Measurements from ENCODE around the gene SLC35G6.

The SLC35G6 gene

DNA sequence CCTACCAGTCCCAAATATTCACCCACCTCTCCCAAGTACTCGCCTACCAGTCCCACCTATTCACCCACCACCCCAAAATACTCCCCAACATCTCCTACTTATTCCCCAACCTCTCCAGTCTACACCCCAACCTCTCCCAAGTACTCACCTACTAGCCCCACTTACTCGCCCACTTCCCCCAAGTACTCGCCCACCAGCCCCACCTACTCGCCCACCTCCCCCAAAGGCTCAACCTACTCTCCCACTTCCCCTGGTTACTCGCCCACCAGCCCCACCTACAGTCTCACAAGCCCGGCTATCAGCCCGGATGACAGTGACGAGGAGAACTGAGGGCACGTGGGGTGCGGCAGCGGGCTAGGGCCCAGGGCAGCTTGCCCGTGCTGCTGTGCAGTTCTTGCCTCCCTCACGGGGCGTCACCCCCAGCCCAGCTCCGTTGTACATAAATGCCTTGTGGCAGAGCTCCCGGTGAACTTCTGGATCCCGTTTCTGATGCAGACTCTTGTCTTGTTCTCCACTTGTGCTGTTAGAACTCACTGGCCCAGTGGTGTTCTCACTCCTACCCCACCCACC lies 32.7 kb downstream of the SLC35G6 start:
- DNase-seq (ENCODE audit: extremely low read depth, low read depth): no peak
- TF ChIP-seq, protein P1, sequence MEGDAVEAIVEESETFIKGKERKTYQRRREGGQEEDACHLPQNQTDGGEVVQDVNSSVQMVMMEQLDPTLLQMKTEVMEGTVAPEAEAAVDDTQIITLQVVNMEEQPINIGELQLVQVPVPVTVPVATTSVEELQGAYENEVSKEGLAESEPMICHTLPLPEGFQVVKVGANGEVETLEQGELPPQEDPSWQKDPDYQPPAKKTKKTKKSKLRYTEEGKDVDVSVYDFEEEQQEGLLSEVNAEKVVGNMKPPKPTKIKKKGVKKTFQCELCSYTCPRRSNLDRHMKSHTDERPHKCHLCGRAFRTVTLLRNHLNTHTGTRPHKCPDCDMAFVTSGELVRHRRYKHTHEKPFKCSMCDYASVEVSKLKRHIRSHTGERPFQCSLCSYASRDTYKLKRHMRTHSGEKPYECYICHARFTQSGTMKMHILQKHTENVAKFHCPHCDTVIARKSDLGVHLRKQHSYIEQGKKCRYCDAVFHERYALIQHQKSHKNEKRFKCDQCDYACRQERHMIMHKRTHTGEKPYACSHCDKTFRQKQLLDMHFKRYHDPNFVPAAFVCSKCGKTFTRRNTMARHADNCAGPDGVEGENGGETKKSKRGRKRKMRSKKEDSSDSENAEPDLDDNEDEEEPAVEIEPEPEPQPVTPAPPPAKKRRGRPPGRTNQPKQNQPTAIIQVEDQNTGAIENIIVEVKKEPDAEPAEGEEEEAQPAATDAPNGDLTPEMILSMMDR (IDR thresholded peaks at IDR 0.05; ENCODE audit: low read depth, low read length, missing control alignments): no peak
- no peak overlapping the region for H3K4me3 ChIP-seq (replicated peaks; ENCODE audit: low read depth, low read length)

DNA sequence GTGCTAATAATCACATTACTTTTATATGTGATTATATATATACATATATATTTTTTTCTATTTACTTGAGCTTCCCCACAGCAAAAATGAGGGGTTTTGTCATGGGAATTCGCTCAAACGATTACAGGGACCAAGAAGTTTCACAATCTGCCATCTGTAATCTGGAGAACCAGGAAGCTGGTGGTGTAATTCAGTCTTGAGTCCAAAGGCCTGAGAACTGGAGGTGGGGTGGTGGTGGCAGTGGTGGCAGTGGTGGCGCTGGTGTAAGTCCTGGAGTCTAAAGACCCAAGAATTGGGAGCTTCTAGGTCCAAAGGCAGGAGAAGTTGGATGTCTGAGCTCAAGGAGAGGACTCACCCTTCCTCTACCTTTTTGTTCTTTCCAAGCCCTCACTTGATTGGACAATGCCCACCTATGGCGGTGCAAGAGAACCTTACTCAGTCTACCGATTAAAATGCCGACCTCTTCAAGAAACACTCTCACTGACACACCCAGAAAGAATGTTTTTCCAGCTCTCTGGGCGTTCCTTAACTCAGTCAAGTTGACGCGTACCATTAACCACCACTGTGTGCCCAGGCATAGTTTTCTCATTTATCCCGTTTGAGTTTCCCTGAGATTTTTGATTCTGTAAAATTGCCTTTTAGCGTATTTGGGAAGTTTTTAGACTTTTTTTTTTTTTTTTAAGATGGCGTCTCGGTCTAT lies 34.8 kb downstream of the SLC35G6 start:
- DNase-seq (ENCODE audit: extremely low read depth, low read depth): no peak
- TF ChIP-seq, protein P1 (IDR thresholded peaks at IDR 0.05; ENCODE audit: low read depth, low read length, missing control alignments): no peak
- no peak overlapping the region for H3K4me3 ChIP-seq (replicated peaks; ENCODE audit: low read depth, low read length)

DNA sequence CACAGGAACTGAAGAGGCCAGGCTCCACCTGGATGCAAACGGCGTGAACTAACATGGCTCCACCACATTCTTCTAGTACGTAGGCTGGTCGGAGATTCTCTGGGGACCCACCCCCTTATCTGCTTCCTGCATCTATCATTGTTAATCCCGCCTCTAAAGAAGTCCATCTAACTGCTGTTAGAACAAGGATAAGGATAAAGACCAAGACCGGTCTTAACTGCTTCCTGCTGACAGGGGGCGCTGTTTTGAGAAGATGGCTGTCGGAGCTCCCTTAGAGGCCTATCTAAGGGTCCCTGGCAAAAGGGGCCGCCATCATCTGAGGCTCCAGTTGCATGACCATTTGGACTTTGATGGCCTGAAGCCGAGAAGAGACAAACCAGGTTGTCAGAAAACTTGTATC lies 41.8 kb downstream of the SLC35G6 start:
- TF ChIP-seq, protein P1 (IDR thresholded peaks at IDR 0.05; ENCODE audit: low read depth, low read length, missing control alignments): peak; percentile 42

DNA sequence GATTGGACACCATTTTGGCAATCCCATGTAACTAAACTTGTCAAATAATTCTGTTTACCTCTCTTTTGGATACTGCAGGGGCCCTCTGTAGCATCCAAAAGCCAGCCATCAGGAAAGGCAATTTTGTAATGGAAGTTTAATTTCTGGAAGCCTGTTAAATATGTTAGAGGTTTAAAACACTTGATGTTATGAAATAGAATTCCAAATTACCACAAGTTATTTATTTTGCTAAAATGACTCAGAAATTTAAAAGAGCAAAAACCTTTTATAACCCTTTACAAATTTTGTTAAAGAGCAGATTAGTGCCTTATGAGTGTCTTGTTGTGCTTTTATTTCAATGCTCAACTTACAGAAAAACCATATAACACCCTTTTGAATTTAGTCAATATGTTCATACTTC lies 47.6 kb downstream of the SLC35G6 start:
- H3K4me3 ChIP-seq (replicated peaks; ENCODE audit: low read depth, low read length): no peak overlapping the region
- no peak for DNase-seq (ENCODE audit: extremely low read depth, low read depth)
- TF ChIP-seq, protein P1 (IDR thresholded peaks at IDR 0.05; ENCODE audit: low read depth, low read length, missing control alignments): no peak

More for the DNA sequence above, 41.8 kb downstream of the SLC35G6 start:
- no peak overlapping the region for H3K4me3 ChIP-seq (replicated peaks; ENCODE audit: low read depth, low read length)
- DNase-seq (ENCODE audit: extremely low read depth, low read depth): no peak

DNA sequence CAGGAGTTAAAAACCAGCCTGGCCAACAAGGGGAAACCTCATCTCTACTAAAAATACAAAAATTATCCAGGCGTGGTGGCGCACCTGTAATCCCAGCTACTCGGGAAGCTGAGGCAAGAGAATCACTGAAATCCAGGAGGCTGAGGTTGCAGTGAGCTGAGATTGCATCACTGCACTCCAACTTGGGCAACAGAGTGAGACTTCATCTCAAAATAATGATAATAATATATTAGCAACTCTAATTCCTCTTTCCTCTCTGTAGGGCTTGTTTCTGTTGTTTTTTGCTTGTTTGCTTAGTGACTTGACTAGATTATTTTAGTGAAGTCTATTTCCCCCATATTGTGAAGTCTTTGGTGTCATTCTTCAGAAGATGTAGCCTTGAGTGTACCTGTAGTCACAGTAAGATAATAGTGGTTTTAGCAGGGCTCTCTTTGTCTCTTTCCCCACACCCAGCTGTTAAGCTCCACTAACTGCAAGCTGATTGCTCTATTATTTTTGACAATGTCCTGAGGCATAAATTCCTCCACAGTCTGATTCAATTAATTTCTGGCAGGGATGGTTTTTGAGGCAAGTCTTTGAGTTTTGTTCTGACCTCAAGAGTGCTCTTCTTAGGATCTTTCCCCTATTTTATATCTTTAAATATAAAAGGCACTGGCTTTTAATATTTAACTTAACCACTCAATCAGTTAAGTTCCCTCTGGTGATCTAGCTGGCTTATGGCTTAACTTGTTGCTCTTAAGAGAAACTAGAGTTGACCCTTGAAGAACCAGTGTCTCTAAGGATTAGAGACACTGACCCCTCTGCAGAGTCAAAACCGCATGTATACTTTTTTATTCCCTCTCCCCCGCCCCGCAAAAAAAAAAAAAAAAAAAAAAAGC lies 49.0 kb downstream of the SLC35G6 start:
- TF ChIP-seq, protein P1 (IDR thresholded peaks at IDR 0.05; ENCODE audit: low read depth, low read length, missing control alignments): no peak
- no peak overlapping the region for H3K4me3 ChIP-seq (replicated peaks; ENCODE audit: low read depth, low read length)
- DNase-seq (ENCODE audit: extremely low read depth, low read depth): no peak

All from HFF-Myc (cell line).